Liver (tissue), 9 donors: Measurements from ENCODE around the gene BTN1A1. TPM values are rescaled to one million over a fixed set of nuclear protein-coding genes. Genes with fewer than 3 reads are reported as not detected.

ENCODE experiments used
- DNase-seq: peaks from one replicate; pipeline ENCODE4 v3.0.0-alpha.2; 2017; ENCODE audit warnings: low spot score
- H3K27ac ChIP-seq, 2 donors: one replicate each; pipeline ENCODE4 v1.7.0; 2013; ENCODE audit warnings: inconsistent platforms in 2 of 2, low read length in 2 of 2, control low read depth in 1 of 2, low read depth in 1 of 2, mild to moderate bottlenecking in 1 of 2
- H3K27me3 ChIP-seq, 4 donors: one replicate each; pipeline versions ENCODE4 v1.6.1 to v1.7.0; 2013; ENCODE audit warnings: low read length in 3 of 4, inconsistent platforms in 1 of 4, mild to moderate bottlenecking in 1 of 4, moderate library complexity in 1 of 4; ENCODE audit not compliant: control insufficient read depth in 4 of 4, insufficient read depth in 4 of 4
- H3K36me3 ChIP-seq, 4 donors: one replicate each; pipeline versions ENCODE4 v1.6.1 to v1.7.0; 2013; ENCODE audit warnings: low read length in 3 of 4, mild to moderate bottlenecking in 3 of 4, low read depth in 1 of 4, moderate library complexity in 1 of 4; ENCODE audit not compliant: control insufficient read depth in 4 of 4, insufficient read depth in 3 of 4
- H3K4me1 ChIP-seq, 4 donors: one replicate each; pipeline versions ENCODE4 v1.6.1 to v1.7.0; 2013; ENCODE audit warnings: low read length in 3 of 4, mild to moderate bottlenecking in 3 of 4, moderate library complexity in 1 of 4; ENCODE audit not compliant: control insufficient read depth in 4 of 4, insufficient read depth in 4 of 4
- H3K4me3 ChIP-seq, 3 donors: one replicate each; pipeline versions ENCODE4 v1.6.1 to v1.7.0; 2013; ENCODE audit warnings: low read length in 3 of 3, control low read depth in 1 of 3, low read depth in 1 of 3, mild to moderate bottlenecking in 1 of 3
- H3K9ac ChIP-seq, 2 donors: one replicate each; pipeline ENCODE4 v1.7.0; 2013; ENCODE audit warnings: low read length in 2 of 2, mild to moderate bottlenecking in 2 of 2, moderate library complexity in 2 of 2, control low read depth in 1 of 2, low read depth in 1 of 2
- H3K9me3 ChIP-seq, 4 donors: one replicate each; pipeline versions ENCODE4 v1.6.1 to v1.7.0; 2013; ENCODE audit warnings: low read length in 3 of 4; ENCODE audit not compliant: control insufficient read depth in 4 of 4
- ATF3 ChIP-seq: IDR thresholded peaks from 2 replicates; pipeline ENCODE4 v1.6.1; 2016; ENCODE audit warnings: antibody characterized with exemption
- CTCF ChIP-seq: fragments of 150-350 bp; IDR thresholded peaks from 2 replicates; pipeline ENCODE4 v1.5.1; 2017; ENCODE audit warnings: improper control_type of control experiment, low read depth, low read length; ENCODE audit not compliant: missing input control
- EGR1 ChIP-seq, 2 donors: IDR thresholded peaks; 2 replicates each; pipeline ENCODE4 v1.6.1; 2016 to 2018; ENCODE audit warnings: antibody characterized with exemption in 2 of 2, low read depth in 2 of 2
- FOXA1 ChIP-seq: IDR thresholded peaks from 2 replicates; pipeline ENCODE4 v1.6.1; 2016; ENCODE audit warnings: antibody characterized with exemption
- FOXA2 ChIP-seq: IDR thresholded peaks from 2 replicates; pipeline ENCODE4 v1.6.1; 2016; ENCODE audit warnings: antibody characterized with exemption
- GABPA ChIP-seq, 2 donors: IDR thresholded peaks in 1 of 2; conservative IDR thresholded peaks in 1 of 2; 2 replicates each; pipeline ENCODE4 v1.6.1; 2016; ENCODE audit warnings: antibody characterized with exemption in 2 of 2, mild to moderate bottlenecking in 1 of 2, moderate library complexity in 1 of 2
- HNF4A ChIP-seq, 2 donors: conservative IDR thresholded peaks; 2 replicates each; pipeline ENCODE4 v1.6.1; 2016; ENCODE audit warnings: antibody characterized with exemption in 2 of 2, mild to moderate bottlenecking in 2 of 2
- HNF4G ChIP-seq: IDR thresholded peaks from 2 replicates; pipeline ENCODE4 v1.6.1; 2016; ENCODE audit warnings: antibody characterized with exemption
- JUND ChIP-seq, 2 donors: IDR thresholded peaks; 2 replicates each; pipeline ENCODE4 v1.6.1; 2016; ENCODE audit warnings: antibody characterized with exemption in 2 of 2
- MAX ChIP-seq: IDR thresholded peaks from 2 replicates; pipeline ENCODE4 v1.6.1; 2016; ENCODE audit warnings: antibody characterized with exemption
- NR2F2 ChIP-seq: IDR thresholded peaks from 2 replicates; pipeline ENCODE4 v1.6.1; 2016; ENCODE audit warnings: antibody characterized with exemption
- RAD21 ChIP-seq, 2 donors: IDR thresholded peaks; 2 replicates each; pipeline ENCODE4 v1.6.1; 2016; ENCODE audit warnings: antibody characterized with exemption in 2 of 2, mild to moderate bottlenecking in 2 of 2
- REST ChIP-seq: IDR thresholded peaks from 2 replicates; pipeline ENCODE4 v1.6.1; 2016; ENCODE audit warnings: antibody characterized with exemption, mild to moderate bottlenecking
- RXRA ChIP-seq, 2 donors: IDR thresholded peaks; 2 replicates each; pipeline ENCODE4 v1.6.1; 2017 to 2018; ENCODE audit warnings: antibody characterized with exemption in 2 of 2, mild to moderate bottlenecking in 1 of 2
- SP1 ChIP-seq: IDR thresholded peaks from 2 replicates; pipeline ENCODE4 v1.6.1; 2018; ENCODE audit warnings: antibody characterized with exemption, mild to moderate bottlenecking
- TAF1 ChIP-seq: conservative IDR thresholded peaks from 2 replicates; pipeline ENCODE4 v1.6.1; 2016; ENCODE audit warnings: antibody characterized with exemption, mild to moderate bottlenecking
- YY1 ChIP-seq: IDR thresholded peaks from 2 replicates; pipeline ENCODE4 v1.6.1; 2016; ENCODE audit warnings: antibody characterized with exemption, mild to moderate bottlenecking
- ZBTB33 ChIP-seq: IDR thresholded peaks from 2 replicates; pipeline ENCODE4 v1.6.1; 2016; ENCODE audit warnings: antibody characterized with exemption
- WGBS: extraction: QIAGEN DNeasy Blood & Tissue Kit; methylation state at CpG from one replicate; pipeline ENCODE4 v1.1.7; 2013; 5-methylcytosine and 5-hydroxymethylcytosine counted together
- polyA plus RNA-seq, 2 donors: library from polyadenylated mRNA; stranded (reverse) in 1 of 2; unstranded in 1 of 2; fragments of 200-250 nt in 1 of 2; fragments of >200 nt in 1 of 2; fragmentation: Nextera tagmentation in 1 of 2; extraction: Ambion mirVana in 1 of 2; gene quantifications; one replicate each; pipeline versions ENCODE4 v1.2.1 to v1.2.3, GENCODE V29; 2013 to 2015
- total RNA-seq, 2 donors: library from RNA; depleted of rRNA; stranded (reverse); fragments of >200 nt; gene quantifications; one replicate each; pipeline ENCODE4 v1.2.3, GENCODE V29; 2014
- donor health status: healthy.
- donor health status: healthy.
- donor health status: healthy.
- donor health status: healthy.
- donor health status: healthy.

Gene BTN1A1
- total and polyA plus RNA-seq, 4 donors, result 0.06 TPM; not detected in 3

- no peak for TF ChIP-seq REST
- no peak for TF ChIP-seq HNF4G
Observed at GRCh38 chr6:26526928-26527327, 26.8 kb downstream of the BTN1A1 start (continued).

GRCh38 chr6:26530203-26530602, 30.1 kb downstream of the BTN1A1 start:
- H3K9ac ChIP-seq, result no peak overlapping the region
- no peak overlapping the region for H3K4me3 ChIP-seq
- TF ChIP-seq ZBTB33 (no peak), REST (no peak), YY1 (no peak), GABPA (IDR thresholded peaks at IDR 0.05 in 1 of 2, conservative IDR thresholded peaks at IDR 0.05 in 1 of 2) (no peak), JUND (IDR thresholded peaks at IDR 0.05) (no peak), FOXA2 (no peak), NR2F2 (no peak), ATF3 (no peak), CTCF (no peak), HNF4A (conservative IDR thresholded peaks at IDR 0.05) (peak in 1 of 2 donors; percentile 44), SP1 (no peak), EGR1 (IDR thresholded peaks at IDR 0.05; ENCODE audit: low read depth in 2 of 2) (no peak), FOXA1 (no peak), MAX (peak; percentile 30), TAF1 (no peak), RAD21 (IDR thresholded peaks at IDR 0.05) (peak in 1 of 2 donors; percentile 20), HNF4G (no peak), RXRA (IDR thresholded peaks at IDR 0.05) (peak in 1 of 2 donors; percentile 18)
- H3K9me3 ChIP-seq, result no peaks in the 10 kb centered on the region
- H3K4me1 ChIP-seq, result peaks cover 0 to 12% (median 7%) of the 10 kb centered on the region in 4 donors
- no peaks in the 10 kb centered on the region for H3K27me3 ChIP-seq
- DNase-seq, result no peak
- 38% methylated on average over 2 of the region's 2 CpGs for WGBS
- H3K27ac ChIP-seq, result no peak overlapping the region
- H3K36me3 ChIP-seq, result no peaks in the 10 kb centered on the region
